ENCODE results near the gene JAZF1. TPM values are rescaled to one million over a fixed set of nuclear protein-coding genes. Genes with fewer than 3 reads are reported as not detected.
A peak's percentile ranks its signal among the peaks of the same experiment; 100 is the strongest.

JAZF1 gene
- total RNA-seq, 4 donors from 2014 or later: 27.8 to 36.5 (median 30.5) TPM

DNA sequence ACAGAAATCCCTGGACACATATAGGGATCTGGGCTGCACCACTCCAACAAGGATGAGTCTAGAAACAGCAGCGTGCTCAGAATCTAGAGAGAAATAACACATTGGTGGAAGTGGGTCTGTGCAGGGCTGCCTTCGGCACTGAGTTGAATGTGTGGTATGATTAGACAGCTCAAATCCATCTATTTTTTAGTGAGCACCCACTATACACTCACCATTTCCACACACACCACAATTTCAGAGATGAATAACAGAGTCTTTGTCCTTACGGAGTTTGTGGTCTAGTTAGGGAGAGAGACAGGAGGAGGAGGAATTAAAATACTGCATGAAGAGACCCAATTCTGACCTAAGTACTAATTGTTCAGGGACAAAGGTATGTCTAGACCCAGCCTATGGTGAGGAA is 44.2 kb downstream of the JAZF1 start:
- no peaks in the 10 kb centered on the region for H3K9me3 ChIP-seq
- peak overlapping the region in 3 of 4 donors; percentile 33 to 56 (median 52) for H3K27ac ChIP-seq
- no peaks in the 10 kb centered on the region for H3K27me3 ChIP-seq
- H3K4me3 ChIP-seq: no peak overlapping the region
- H3K36me3 ChIP-seq: no peaks in the 10 kb centered on the region
- TF ChIP-seq, protein P1, sequence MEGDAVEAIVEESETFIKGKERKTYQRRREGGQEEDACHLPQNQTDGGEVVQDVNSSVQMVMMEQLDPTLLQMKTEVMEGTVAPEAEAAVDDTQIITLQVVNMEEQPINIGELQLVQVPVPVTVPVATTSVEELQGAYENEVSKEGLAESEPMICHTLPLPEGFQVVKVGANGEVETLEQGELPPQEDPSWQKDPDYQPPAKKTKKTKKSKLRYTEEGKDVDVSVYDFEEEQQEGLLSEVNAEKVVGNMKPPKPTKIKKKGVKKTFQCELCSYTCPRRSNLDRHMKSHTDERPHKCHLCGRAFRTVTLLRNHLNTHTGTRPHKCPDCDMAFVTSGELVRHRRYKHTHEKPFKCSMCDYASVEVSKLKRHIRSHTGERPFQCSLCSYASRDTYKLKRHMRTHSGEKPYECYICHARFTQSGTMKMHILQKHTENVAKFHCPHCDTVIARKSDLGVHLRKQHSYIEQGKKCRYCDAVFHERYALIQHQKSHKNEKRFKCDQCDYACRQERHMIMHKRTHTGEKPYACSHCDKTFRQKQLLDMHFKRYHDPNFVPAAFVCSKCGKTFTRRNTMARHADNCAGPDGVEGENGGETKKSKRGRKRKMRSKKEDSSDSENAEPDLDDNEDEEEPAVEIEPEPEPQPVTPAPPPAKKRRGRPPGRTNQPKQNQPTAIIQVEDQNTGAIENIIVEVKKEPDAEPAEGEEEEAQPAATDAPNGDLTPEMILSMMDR (IDR thresholded peaks at IDR 0.05): no peak
- TF ChIP-seq POLR2AphosphoS5 (IDR thresholded peaks at IDR 0.05) (no peak), POLR2A (IDR thresholded peaks at IDR 0.05) (no peak), EP300 (IDR thresholded peaks at IDR 0.05) (no peak)
- WGBS, 2 donors (ENCODE audit: low coverage in 1 of 2): 82 to 87% methylated on average over 2 to 3 of the region's 3 CpGs
- H3K4me1 ChIP-seq: peaks cover 8 to 76% (median 16%) of the 10 kb centered on the region in 3 donors
- ATAC-seq: no peak

DNA sequence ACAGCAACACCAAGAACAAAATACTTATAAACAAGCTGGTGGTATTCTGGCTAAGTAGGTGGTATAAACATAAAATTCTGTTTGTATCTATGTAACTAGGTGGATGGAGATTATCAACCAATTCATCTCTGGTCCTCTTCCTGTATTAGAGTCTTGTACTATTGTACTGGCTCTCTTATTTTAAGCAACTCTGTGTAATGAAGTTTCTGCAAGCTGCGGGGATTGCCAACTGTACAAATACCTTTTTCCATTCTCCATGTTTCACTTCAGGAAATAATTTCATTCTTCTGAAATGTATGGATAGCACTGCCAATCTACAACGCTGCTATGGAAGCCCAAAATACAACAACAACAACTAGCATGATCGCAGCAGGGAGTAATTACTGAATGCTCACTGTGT is 44.8 kb downstream of the JAZF1 start:
- Histone ChIP-seq H3K9me3 (no peaks in the 10 kb centered on the region), H3K27ac (peak overlapping the region; percentile 33 to 56 (median 44)), H3K36me3 (no peaks in the 10 kb centered on the region), H3K27me3 (no peaks in the 10 kb centered on the region), H3K4me1 (peaks cover 9 to 76% (median 12%) of the 10 kb centered on the region in 3 donors), H3K4me3 (no peak overlapping the region)
- peak; percentile 39 for ATAC-seq
- TF ChIP-seq POLR2A (IDR thresholded peaks at IDR 0.05) (no peak), POLR2AphosphoS5 (IDR thresholded peaks at IDR 0.05) (no peak), EP300 (IDR thresholded peaks at IDR 0.05) (no peak)
- TF ChIP-seq, protein P1 (IDR thresholded peaks at IDR 0.05): no peak
- 21 to 32% methylated on average over 3 of the region's 3 CpGs for WGBS, 2 donors (ENCODE audit: low coverage in 1 of 2)

DNA sequence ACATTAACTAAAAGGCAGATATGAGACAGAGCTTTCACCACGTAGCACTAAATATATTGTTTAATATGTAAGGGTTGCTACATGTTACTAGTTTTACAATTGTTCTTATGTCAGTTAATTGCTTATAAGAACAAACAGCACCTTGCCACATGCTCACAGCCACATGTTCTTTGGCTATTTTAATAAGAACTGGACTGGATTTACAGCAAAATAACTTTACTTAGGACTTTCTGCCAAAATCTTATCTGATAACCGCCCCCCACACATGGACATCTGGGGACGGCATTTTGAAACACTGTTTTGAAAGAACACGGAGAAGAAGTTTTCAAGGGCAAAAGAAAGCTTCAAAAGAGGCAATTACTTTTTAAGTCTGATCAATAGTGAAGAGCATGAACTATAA is 45.3 kb downstream of the JAZF1 start:
- no peak for TF ChIP-seq EP300 (IDR thresholded peaks at IDR 0.05)
- TF ChIP-seq POLR2AphosphoS5 (IDR thresholded peaks at IDR 0.05): no peak
- TF ChIP-seq POLR2A (IDR thresholded peaks at IDR 0.05): no peak
- TF ChIP-seq, protein P1 (IDR thresholded peaks at IDR 0.05): no peak
- no peaks in the 10 kb centered on the region for H3K9me3 ChIP-seq
- H3K4me1 ChIP-seq: peaks cover 12 to 76% (median 13%) of the 10 kb centered on the region in 3 donors
- H3K36me3 ChIP-seq: no peaks in the 10 kb centered on the region
- no peak overlapping the region for H3K4me3 ChIP-seq
- WGBS, 2 donors (ENCODE audit: low coverage in 1 of 2): 22 to 48% methylated on average over 3 to 4 of the region's 4 CpGs
- no peak for ATAC-seq
- no peaks in the 10 kb centered on the region for H3K27me3 ChIP-seq
- peak overlapping the region; percentile 33 to 56 (median 44) for H3K27ac ChIP-seq

DNA sequence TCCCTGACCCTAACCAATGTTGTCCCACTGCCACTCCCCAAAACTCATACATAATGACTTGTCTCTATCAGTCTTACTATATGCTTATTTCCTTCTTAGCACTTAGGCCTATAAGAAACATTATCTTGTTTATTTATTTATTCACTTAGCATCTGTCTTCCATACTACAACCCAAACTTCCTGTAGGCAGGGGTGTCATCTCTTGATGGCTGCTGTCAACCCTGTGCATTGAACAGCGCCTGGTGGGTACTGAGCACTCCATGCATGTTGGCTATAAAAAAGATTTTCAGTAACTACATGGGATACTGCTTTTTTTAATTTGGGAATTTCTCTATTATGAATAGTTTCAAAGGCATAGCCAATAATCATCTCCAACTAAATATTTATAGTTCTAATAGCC is 46.7 kb downstream of the JAZF1 start:
- peaks cover 12 to 87% (median 23%) of the 10 kb centered on the region in 3 donors for H3K4me1 ChIP-seq
- H3K27me3 ChIP-seq: no peaks in the 10 kb centered on the region
- H3K36me3 ChIP-seq: no peaks in the 10 kb centered on the region
- no peak overlapping the region for H3K27ac ChIP-seq
- no peaks in the 10 kb centered on the region for H3K9me3 ChIP-seq
- TF ChIP-seq POLR2A (IDR thresholded peaks at IDR 0.05): no peak
- no peak for TF ChIP-seq POLR2AphosphoS5 (IDR thresholded peaks at IDR 0.05)
- TF ChIP-seq EP300 (IDR thresholded peaks at IDR 0.05): no peak
- TF ChIP-seq, protein P1 (IDR thresholded peaks at IDR 0.05): no peak
- ATAC-seq: no peak
- WGBS, 2 donors (ENCODE audit: low coverage in 1 of 2): 100% methylated on average over 1 of the region's 1 CpG
- H3K4me3 ChIP-seq: no peak overlapping the region

Measured in gastroesophageal sphincter (tissue), 4 donors.